Measurements from ENCODE around the gene CA4. TPM values are rescaled to one million over a fixed set of nuclear protein-coding genes. Genes with fewer than 3 reads are reported as not detected.

Gene CA4
- total RNA-seq, 4 donors from 2014 or later, result 1.0 to 8.7 (median 2.3) TPM

DNA sequence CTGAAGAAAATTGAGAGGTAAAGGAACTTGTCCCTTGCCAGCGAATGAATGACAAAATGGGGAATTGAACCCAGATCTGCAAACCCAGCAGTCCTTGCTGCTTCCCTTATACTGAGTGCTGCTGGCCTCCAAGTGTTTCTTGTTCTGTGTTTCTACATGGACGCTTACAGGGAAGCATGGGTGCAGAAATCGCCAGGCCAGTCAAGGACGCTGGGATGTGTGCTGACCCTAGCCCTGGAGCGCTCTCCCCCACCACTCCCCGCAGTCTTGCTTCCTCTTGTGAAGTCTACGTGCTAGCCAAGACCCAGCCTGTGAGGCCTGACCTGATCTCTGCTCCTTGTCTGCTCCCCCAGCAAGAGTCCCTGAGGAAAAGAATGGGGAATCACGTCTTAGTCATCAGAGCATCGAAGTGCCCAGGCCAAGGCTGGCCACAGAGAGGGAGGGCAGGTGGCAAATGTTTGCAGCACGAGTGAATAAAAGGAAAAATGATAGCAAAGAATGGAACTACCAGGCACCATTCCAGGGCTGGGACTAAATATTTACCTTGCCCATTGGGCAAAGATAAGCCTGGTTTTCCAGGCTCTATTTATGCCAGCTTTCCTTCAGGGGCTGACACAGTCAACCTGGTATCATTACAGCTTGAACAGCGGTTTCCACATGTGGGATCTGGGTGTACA lies 17.4 kb downstream of the CA4 start:
- Histone ChIP-seq H3K27ac (no peak overlapping the region), H3K4me3 (no peak overlapping the region), H3K4me1 (peaks cover 0 to 19% (median 5%) of the 10 kb centered on the region in 4 donors), H3K36me3 (no peaks in the 10 kb centered on the region), H3K27me3 (peaks cover 0 to 12% of the 10 kb centered on the region in 2 donors), H3K9me3 (no peaks in the 10 kb centered on the region)
- TF ChIP-seq POLR2A (IDR thresholded peaks at IDR 0.05) (no peak), EP300 (IDR thresholded peaks at IDR 0.05) (no peak)
- TF ChIP-seq, protein P1, sequence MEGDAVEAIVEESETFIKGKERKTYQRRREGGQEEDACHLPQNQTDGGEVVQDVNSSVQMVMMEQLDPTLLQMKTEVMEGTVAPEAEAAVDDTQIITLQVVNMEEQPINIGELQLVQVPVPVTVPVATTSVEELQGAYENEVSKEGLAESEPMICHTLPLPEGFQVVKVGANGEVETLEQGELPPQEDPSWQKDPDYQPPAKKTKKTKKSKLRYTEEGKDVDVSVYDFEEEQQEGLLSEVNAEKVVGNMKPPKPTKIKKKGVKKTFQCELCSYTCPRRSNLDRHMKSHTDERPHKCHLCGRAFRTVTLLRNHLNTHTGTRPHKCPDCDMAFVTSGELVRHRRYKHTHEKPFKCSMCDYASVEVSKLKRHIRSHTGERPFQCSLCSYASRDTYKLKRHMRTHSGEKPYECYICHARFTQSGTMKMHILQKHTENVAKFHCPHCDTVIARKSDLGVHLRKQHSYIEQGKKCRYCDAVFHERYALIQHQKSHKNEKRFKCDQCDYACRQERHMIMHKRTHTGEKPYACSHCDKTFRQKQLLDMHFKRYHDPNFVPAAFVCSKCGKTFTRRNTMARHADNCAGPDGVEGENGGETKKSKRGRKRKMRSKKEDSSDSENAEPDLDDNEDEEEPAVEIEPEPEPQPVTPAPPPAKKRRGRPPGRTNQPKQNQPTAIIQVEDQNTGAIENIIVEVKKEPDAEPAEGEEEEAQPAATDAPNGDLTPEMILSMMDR (IDR thresholded peaks at IDR 0.05), result no peak
- WGBS, 2 donors, result 44 to 51% methylated on average over 11 of the region's 11 CpGs
- no peak for DNase-seq (ENCODE audit: low spot score in 2 of 2)

DNA sequence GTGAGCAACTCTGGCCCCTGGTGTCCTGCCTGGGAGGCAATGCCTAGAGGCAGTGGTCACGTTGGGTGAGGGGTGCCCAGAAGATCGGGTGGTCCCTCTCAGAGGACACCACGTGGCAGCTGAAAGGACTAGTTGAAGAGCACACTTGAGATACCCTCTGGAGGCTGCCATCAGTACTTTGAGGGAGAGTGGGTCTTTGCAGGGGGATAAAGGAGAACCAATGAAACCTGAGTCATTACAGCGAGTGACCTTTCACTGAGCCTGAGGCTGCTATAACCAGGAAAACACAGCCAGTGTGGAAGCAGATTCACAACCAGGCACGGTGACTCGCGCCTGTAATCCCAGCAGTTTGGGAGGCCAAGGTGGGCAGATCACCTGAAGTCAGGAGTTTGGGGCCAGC lies 18.9 kb downstream of the CA4 start:
- Histone ChIP-seq H3K4me3 (no peak overlapping the region), H3K36me3 (no peaks in the 10 kb centered on the region), H3K27ac (no peak overlapping the region), H3K4me1 (peaks cover 0 to 24% (median 5%) of the 10 kb centered on the region in 4 donors), H3K27me3 (peaks cover 0 to 12% of the 10 kb centered on the region in 2 donors), H3K9me3 (no peaks in the 10 kb centered on the region)
- WGBS, 2 donors, result 71 to 76% methylated on average over 6 to 7 of the region's 7 CpGs
- TF ChIP-seq EP300 (IDR thresholded peaks at IDR 0.05) (no peak), POLR2A (IDR thresholded peaks at IDR 0.05) (no peak)
- TF ChIP-seq, protein P1 (IDR thresholded peaks at IDR 0.05), result no peak
- no peak for DNase-seq (ENCODE audit: low spot score in 2 of 2)

DNA sequence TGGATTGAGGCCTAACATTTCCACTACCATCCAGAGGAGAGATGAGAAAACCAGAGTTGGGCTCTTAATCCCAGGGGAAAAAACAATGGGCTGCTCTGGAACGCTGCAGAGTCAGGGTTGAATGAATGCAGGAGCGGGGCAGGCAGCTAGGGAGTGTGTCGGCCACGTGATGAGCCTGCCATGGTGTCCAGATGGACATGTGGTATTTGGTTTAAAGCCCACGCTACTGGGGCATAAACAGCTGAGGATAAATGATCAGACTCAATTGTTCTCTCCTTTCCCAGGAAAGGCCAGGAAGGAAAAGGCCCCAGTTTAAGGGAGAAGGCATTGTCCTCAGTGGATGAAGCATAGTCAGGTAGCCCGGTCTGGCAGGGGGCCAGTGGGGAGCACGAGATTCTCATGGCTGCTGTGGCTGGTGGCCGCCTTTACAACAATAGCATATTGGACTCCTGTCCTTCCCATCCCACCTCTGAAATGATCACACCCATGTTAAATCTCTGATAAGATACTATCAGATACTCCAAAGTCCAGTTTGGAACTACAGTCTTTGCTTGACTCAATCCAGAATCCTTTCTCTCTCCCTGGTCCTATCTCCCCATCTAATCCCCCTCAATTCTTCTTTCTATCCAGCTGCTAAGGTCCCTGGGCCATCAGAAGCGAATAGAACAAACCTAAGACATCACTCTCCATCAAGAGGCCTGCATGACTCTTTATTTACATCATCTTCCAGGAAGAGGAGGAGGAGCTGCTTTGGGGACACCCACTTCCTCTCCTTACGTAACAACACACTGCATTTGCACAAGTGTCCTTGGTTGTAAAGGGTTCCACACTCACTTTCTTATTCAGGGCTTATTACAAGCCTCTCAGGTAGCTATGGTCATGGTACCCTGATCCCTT lies 20.4 kb downstream of the CA4 start:
- no peaks in the 10 kb centered on the region for H3K36me3 ChIP-seq
- no peaks in the 10 kb centered on the region for H3K9me3 ChIP-seq
- no peak overlapping the region for H3K4me3 ChIP-seq
- peaks cover 0 to 32% (median 5%) of the 10 kb centered on the region in 4 donors for H3K4me1 ChIP-seq
- H3K27me3 ChIP-seq, result peaks cover 0 to 1% of the 10 kb centered on the region in 2 donors
- TF ChIP-seq, protein P1 (IDR thresholded peaks at IDR 0.05), result no peak
- no peak for TF ChIP-seq POLR2A (IDR thresholded peaks at IDR 0.05)
- no peak for TF ChIP-seq EP300 (IDR thresholded peaks at IDR 0.05)
- no peak overlapping the region for H3K27ac ChIP-seq
- DNase-seq (ENCODE audit: low spot score in 2 of 2), result no peak
- 52 to 57% methylated on average over 10 of the region's 10 CpGs for WGBS, 2 donors

DNA sequence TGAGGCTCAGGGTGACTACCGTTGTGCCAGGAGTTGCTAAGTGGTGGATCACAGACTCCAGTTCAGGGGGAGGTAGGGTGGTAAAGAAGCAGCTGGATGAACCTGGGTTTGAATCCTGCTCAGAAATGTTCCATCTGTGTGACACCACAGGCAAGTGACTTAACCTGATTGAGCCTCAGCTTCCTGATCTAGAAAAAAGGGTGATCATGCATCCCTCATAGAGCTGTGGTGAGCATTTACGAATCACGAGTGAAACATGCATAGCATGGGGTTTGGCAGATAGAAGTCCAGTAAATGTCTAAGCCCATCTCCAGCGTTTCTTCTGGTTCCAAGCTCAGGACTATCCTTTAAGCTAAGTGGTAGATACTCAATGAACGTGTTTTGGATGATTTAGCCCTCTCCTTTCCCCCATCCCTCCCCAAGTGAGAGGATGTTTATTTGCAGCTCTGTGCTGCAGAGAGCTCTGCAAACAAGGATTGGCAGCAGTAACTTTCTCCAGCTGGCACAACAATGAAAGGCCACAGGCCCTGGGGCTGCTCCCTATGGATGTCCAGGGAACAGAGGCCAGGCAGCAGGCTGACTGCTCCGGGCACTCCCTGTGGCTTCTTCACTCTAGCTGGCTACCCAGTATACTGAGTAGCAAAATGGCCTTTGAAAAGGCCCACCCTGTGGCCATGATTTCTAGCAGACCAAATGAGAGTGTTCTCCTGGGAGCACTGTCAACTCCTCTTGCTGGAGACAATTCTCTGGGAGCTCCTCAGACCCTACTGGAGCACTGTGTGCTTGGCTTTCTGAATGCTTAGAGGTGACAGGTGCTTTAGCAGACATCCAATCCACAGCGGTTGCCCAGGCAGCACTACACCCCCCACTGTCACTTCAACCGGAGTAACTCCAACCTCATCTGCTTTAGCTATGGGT lies 21.3 kb downstream of the CA4 start:
- WGBS, 2 donors, result 66 to 78% methylated on average over 7 to 8 of the region's 8 CpGs
- H3K27me3 ChIP-seq, result no peaks in the 10 kb centered on the region
- no peak for TF ChIP-seq EP300 (IDR thresholded peaks at IDR 0.05)
- TF ChIP-seq, protein P1 (IDR thresholded peaks at IDR 0.05), result no peak
- no peak for TF ChIP-seq POLR2A (IDR thresholded peaks at IDR 0.05)
- H3K4me3 ChIP-seq, result no peak overlapping the region
- peaks cover 0 to 32% (median 5%) of the 10 kb centered on the region in 4 donors for H3K4me1 ChIP-seq
- no peaks in the 10 kb centered on the region for H3K36me3 ChIP-seq
- H3K9me3 ChIP-seq, result no peaks in the 10 kb centered on the region
- H3K27ac ChIP-seq, result no peak overlapping the region
- DNase-seq (ENCODE audit: low spot score in 2 of 2), result no peak

Data from tibial nerve (tissue), 4 donors.